Kidney (tissue), 14 donors: Measurements from ENCODE around the gene CAPN12. TPM values are rescaled to one million over a fixed set of nuclear protein-coding genes. Genes with fewer than 3 reads are reported as not detected.

Experiments
- DNase-seq, 5 donors: peaks; one replicate each; pipeline ENCODE4 v3.0.0-alpha.2; 2013 to 2020
- FAIRE-seq: peaks from 2 replicates; lab custom pipeline; 2012; peaks lifted over from hg19 to GRCh38; lab: Jason Lieb, UNC
- H3K27ac ChIP-seq, 2 donors: one replicate each; pipeline ENCODE4 v1.7.0; 2013; ENCODE audit warnings: low read depth in 2 of 2, low read length in 2 of 2, inconsistent platforms in 1 of 2
- H3K27me3 ChIP-seq: one replicate; pipeline ENCODE4 v1.7.1; 2013; ENCODE audit warnings: low read length, inconsistent platforms; ENCODE audit not compliant: control insufficient read depth, insufficient read depth
- H3K36me3 ChIP-seq, 3 donors: one replicate each; pipeline versions ENCODE4 v1.7.0 to v1.7.1; 2013; ENCODE audit warnings: low read length in 3 of 3, control low read depth in 1 of 3, inconsistent platforms in 1 of 3; ENCODE audit not compliant: insufficient read depth in 3 of 3, control insufficient read depth in 2 of 3
- H3K4me1 ChIP-seq, 3 donors: one replicate each; pipeline versions ENCODE4 v1.7.0 to v1.7.1; 2013; ENCODE audit warnings: low read length in 3 of 3, inconsistent platforms in 1 of 3, low read depth in 1 of 3; ENCODE audit not compliant: control insufficient read depth in 2 of 3, insufficient read depth in 2 of 3
- H3K4me3 ChIP-seq, 3 donors: one replicate each; pipeline versions ENCODE4 v1.7.0 to v1.8.1; 2013; ENCODE audit warnings: low read length in 3 of 3, control low read depth in 1 of 3, inconsistent platforms in 1 of 3
- H3K9ac ChIP-seq, 3 donors: one replicate each; pipeline versions ENCODE4 v1.7.0 to v1.7.1; 2013; ENCODE audit warnings: low read length in 3 of 3, control low read depth in 1 of 3, inconsistent platforms in 1 of 3
- H3K9me3 ChIP-seq, 3 donors: one replicate each; pipeline versions ENCODE4 v1.7.0 to v1.7.1; 2013; ENCODE audit warnings: low read length in 3 of 3, control low read depth in 1 of 3, inconsistent platforms in 1 of 3; ENCODE audit not compliant: control insufficient read depth in 2 of 3, insufficient read depth in 1 of 3
- intact Hi-C: fragments of 100-400 bp; cut with DNase I; formaldehyde crosslinking; loops from one replicate; pipeline ENCODE4 v1.11.1; 2022
- polyA plus RNA-seq: library from polyadenylated mRNA; stranded (reverse); fragments of 350-450 nt; fragmentation: Illumina TruSeq; extraction: RNeasy Lipid Tissue Mini Kit (QIAGEN cat#74804); gene quantifications from one replicate; pipeline ENCODE4 v1.2.3, GENCODE V29; 2014; ENCODE audit warnings: low read depth, low replicate concordance; ENCODE audit not compliant: insufficient read depth
- total RNA-seq: library from RNA; stranded (reverse); fragmentation: NEBNext Ultra II Directional; extraction: Animal tissue kit (Norgen Biotek cat#: 25700); gene quantifications from one replicate; pipeline ENCODE4 v1.2.1, GENCODE V29; 2021
- TF ChIP-seq, protein P1 (sequence below): IDR thresholded peaks from 3 replicates; pipeline ENCODE4 v1.5.1; 2012; ENCODE audit warnings: mild to moderate bottlenecking, moderate library complexity, borderline replicate concordance; ENCODE audit not compliant: insufficient read depth; ENCODE audit errors: extremely low read depth
- donor health status: control.
- donor health status: control.
- donor health status: control.
- donor health status: control.
- donor health status: control.
- donor health status: DM: yes; HTN: yes; CAD: no.
- donor health status: Normal renal cell carcinoma (clear cell type).

The CAPN12 gene
- total and polyA plus RNA-seq, 2 donors from 2014 or later, result 27.1 to 31.1 TPM

- intact Hi-C loops, result no loop called here
- TF ChIP-seq, protein P1, sequence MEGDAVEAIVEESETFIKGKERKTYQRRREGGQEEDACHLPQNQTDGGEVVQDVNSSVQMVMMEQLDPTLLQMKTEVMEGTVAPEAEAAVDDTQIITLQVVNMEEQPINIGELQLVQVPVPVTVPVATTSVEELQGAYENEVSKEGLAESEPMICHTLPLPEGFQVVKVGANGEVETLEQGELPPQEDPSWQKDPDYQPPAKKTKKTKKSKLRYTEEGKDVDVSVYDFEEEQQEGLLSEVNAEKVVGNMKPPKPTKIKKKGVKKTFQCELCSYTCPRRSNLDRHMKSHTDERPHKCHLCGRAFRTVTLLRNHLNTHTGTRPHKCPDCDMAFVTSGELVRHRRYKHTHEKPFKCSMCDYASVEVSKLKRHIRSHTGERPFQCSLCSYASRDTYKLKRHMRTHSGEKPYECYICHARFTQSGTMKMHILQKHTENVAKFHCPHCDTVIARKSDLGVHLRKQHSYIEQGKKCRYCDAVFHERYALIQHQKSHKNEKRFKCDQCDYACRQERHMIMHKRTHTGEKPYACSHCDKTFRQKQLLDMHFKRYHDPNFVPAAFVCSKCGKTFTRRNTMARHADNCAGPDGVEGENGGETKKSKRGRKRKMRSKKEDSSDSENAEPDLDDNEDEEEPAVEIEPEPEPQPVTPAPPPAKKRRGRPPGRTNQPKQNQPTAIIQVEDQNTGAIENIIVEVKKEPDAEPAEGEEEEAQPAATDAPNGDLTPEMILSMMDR, result no peak
- peak overlapping the region; percentile 56 to 79 for H3K27ac ChIP-seq
Observed at GRCh38 chr19:38733493-38734175, 10.6 kb downstream of the CAPN12 start.

DNA sequence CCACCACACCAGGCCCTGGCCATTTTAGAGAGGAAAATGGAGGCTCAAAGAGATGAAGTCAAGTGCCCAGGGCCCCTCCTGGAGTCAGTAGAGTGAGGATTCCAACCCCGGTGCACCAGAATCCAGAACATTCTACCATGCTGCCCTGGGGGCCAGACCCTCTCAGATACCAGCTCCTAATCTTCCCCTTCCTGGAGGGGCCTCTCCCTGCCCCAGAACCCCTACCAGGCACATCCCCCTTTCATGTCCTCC is 11.1 kb downstream of the CAPN12 start:
- peaks cover 0 to 12% (median 5%) of the 10 kb centered on the region in 3 donors for H3K4me1 ChIP-seq
- no peak overlapping the region for H3K9ac ChIP-seq

More at GRCh38 chr19:38733493-38734175, 10.6 kb downstream of the CAPN12 start:
- peaks cover 0 to 12% (median 5%) of the 10 kb centered on the region in 3 donors for H3K4me1 ChIP-seq
- peaks cover 3 to 11% (median 4%) of the 10 kb centered on the region in 3 donors for H3K36me3 ChIP-seq
- no peaks in the 10 kb centered on the region for H3K27me3 ChIP-seq
- FAIRE-seq, result no peak
- no peaks in the 10 kb centered on the region for H3K9me3 ChIP-seq
- H3K4me3 ChIP-seq, result peak overlapping the region in 1 of 3 donors; percentile 32
- peak in 2 of 5 donors; percentile 50 to 77 for DNase-seq
- H3K9ac ChIP-seq, result no peak overlapping the region

GRCh38 chr19:38731654-38732301 is 12.5 kb downstream of the CAPN12 start:
- intact Hi-C loops, result no loop called here
- peak overlapping the region; percentile 73 to 82 for H3K27ac ChIP-seq
- FAIRE-seq, result no peak

More for the DNA sequence above, 11.1 kb downstream of the CAPN12 start:
- Histone ChIP-seq H3K9me3 (no peaks in the 10 kb centered on the region), H3K27me3 (no peaks in the 10 kb centered on the region), H3K27ac (peak overlapping the region; percentile 46 to 56), H3K4me3 (no peak overlapping the region), H3K36me3 (peaks cover 3 to 11% (median 4%) of the 10 kb centered on the region in 3 donors)
- DNase-seq (no peak), FAIRE-seq (no peak)
- TF ChIP-seq, protein P1, result no peak
- intact Hi-C loops, result no loop called here

More at GRCh38 chr19:38731654-38732301, 12.5 kb downstream of the CAPN12 start:
- TF ChIP-seq, protein P1, result no peak
- H3K4me3 ChIP-seq, result no peak overlapping the region
- peaks cover 0 to 23% (median 5%) of the 10 kb centered on the region in 3 donors for H3K4me1 ChIP-seq
- peak in 2 of 5 donors; percentile 41 to 79 for DNase-seq
- H3K9me3 ChIP-seq, result no peaks in the 10 kb centered on the region
- no peaks in the 10 kb centered on the region for H3K27me3 ChIP-seq
- peaks cover 3 to 17% (median 9%) of the 10 kb centered on the region in 3 donors for H3K36me3 ChIP-seq
- peak overlapping the region in 1 of 3 donors; percentile 3 for H3K9ac ChIP-seq
